Lung (tissue), 12 donors: Measurements from ENCODE around the gene JAM3. TPM values are rescaled to one million over a fixed set of nuclear protein-coding genes. Genes with fewer than 3 reads are reported as not detected.

Experiments used
- ATAC-seq: fragments of 200-7000 bp; cut with Tn5 transposase; one replicate; pipeline ENCODE4 v1.9.1; 2020; ENCODE audit warnings: moderate number of reproducible peaks; ENCODE audit not compliant: insufficient read depth, low FRiP score
- DNase-seq, 3 donors: peaks; one replicate each; pipeline ENCODE4 v3.0.0-alpha.2; 2013 to 2017
- H3K27ac ChIP-seq, 2 donors: one replicate each; pipeline ENCODE4 v1.5.1; 2013; ENCODE audit warnings: mild to moderate bottlenecking in 2 of 2, moderate library complexity in 2 of 2, control low read depth in 1 of 2, inconsistent platforms in 1 of 2, low read depth in 1 of 2, low read length in 1 of 2
- H3K27me3 ChIP-seq, 3 donors: one replicate each; pipeline ENCODE4 v1.5.1; 2013; ENCODE audit warnings: low read length in 2 of 3; ENCODE audit not compliant: control insufficient read depth in 3 of 3, insufficient read depth in 3 of 3
- H3K36me3 ChIP-seq, 4 donors: one replicate each; pipeline ENCODE4 v1.5.1; 2013; ENCODE audit warnings: low read length in 4 of 4, mild to moderate bottlenecking in 1 of 4, moderate library complexity in 1 of 4; ENCODE audit not compliant: control insufficient read depth in 4 of 4, insufficient read depth in 4 of 4
- H3K4me1 ChIP-seq, 5 donors: one replicate each; pipeline ENCODE4 v1.5.1; 2013; ENCODE audit warnings: low read length in 5 of 5, mild to moderate bottlenecking in 2 of 5, moderate library complexity in 1 of 5; ENCODE audit not compliant: control insufficient read depth in 5 of 5, insufficient read depth in 5 of 5
- H3K4me3 ChIP-seq: one replicate; pipeline ENCODE4 v1.5.1; 2013; ENCODE audit warnings: mild to moderate bottlenecking, control low read depth, moderate library complexity
- H3K9ac ChIP-seq, 2 donors: one replicate each; pipeline ENCODE4 v1.5.1; 2013; ENCODE audit warnings: low read length in 2 of 2, control low read depth in 1 of 2; ENCODE audit not compliant: insufficient read depth in 1 of 2
- H3K9me3 ChIP-seq, 4 donors: one replicate each; pipeline ENCODE4 v1.5.1; 2013; ENCODE audit warnings: low read length in 3 of 4, mild to moderate bottlenecking in 1 of 4, moderate library complexity in 1 of 4; ENCODE audit not compliant: control insufficient read depth in 4 of 4, insufficient read depth in 3 of 4
- CTCF ChIP-seq: IDR thresholded peaks from 2 replicates; pipeline ENCODE4 v1.5.1; 2012; ENCODE audit warnings: mild to moderate bottlenecking; ENCODE audit errors: control extremely low read depth, extremely low read depth
- WGBS, 2 donors: extraction: QIAGEN DNeasy Blood & Tissue Kit; methylation state at CpG; one replicate each; pipeline ENCODE4 v1.1.7; 2013; 5-methylcytosine and 5-hydroxymethylcytosine counted together
- polyA plus RNA-seq, 2 donors: library from polyadenylated mRNA; stranded (reverse); fragments of 200-250 nt; gene quantifications; one replicate each; pipeline ENCODE4 v1.2.1, GENCODE V29; 2013
- total RNA-seq, 2 donors: library from RNA; depleted of rRNA in 1 of 2; stranded (reverse); fragments of >200 nt in 1 of 2; gene quantifications; one replicate each; pipeline ENCODE4 v1.2.1, GENCODE V29; 2014 to 2021
- donor health status: control.
- donor health status: control.
- donor health status: Bipolar disorder and iron deficiency.
- donor health status: healthy.
- donor health status: DM: yes; HTN: yes; CAD: no.

JAM3 gene
- total and polyA plus RNA-seq, 4 donors, result 10.3 to 72.2 (median 23.6) TPM

- Histone ChIP-seq H3K27ac (no peak overlapping the region), H3K4me3 (no peak overlapping the region), H3K36me3 (peaks cover 9 to 37% (median 27%) of the 10 kb centered on the region in 4 donors), H3K9me3 (no peaks in the 10 kb centered on the region), H3K4me1 (no peaks in the 10 kb centered on the region), H3K9ac (no peak overlapping the region), H3K27me3 (no peaks in the 10 kb centered on the region)
- ATAC-seq (no peak), DNase-seq (no peak)
- TF ChIP-seq CTCF, result no peak
- 91 to 96% methylated on average over 4 of the region's 4 CpGs for WGBS, 2 donors
These were observed 127.9 kb downstream of the JAM3 start for GRCh38 chr11:134196756-134197155.

- Histone ChIP-seq H3K4me3 (no peak overlapping the region), H3K9ac (no peak overlapping the region), H3K27me3 (no peaks in the 10 kb centered on the region), H3K9me3 (no peaks in the 10 kb centered on the region), H3K27ac (no peak overlapping the region), H3K36me3 (peaks cover 10 to 43% (median 28%) of the 10 kb centered on the region in 4 donors), H3K4me1 (no peaks in the 10 kb centered on the region)
- WGBS, 2 donors, result 97% methylated on average over 9 of the region's 9 CpGs
- TF ChIP-seq CTCF, result no peak
- no peak for DNase-seq
- no peak for ATAC-seq
These were observed 130.7 kb downstream of the JAM3 start for GRCh38 chr11:134199531-134199930.

- peaks cover 12 to 45% (median 30%) of the 10 kb centered on the region in 4 donors for H3K36me3 ChIP-seq
- 95 to 96% methylated on average over 6 of the region's 6 CpGs for WGBS, 2 donors
- no peaks in the 10 kb centered on the region for H3K4me1 ChIP-seq
- no peak overlapping the region for H3K4me3 ChIP-seq
- ATAC-seq (no peak), DNase-seq (no peak)
- no peak overlapping the region for H3K9ac ChIP-seq
- no peaks in the 10 kb centered on the region for H3K27me3 ChIP-seq
- H3K9me3 ChIP-seq, result no peaks in the 10 kb centered on the region
- H3K27ac ChIP-seq, result no peak overlapping the region
- TF ChIP-seq CTCF, result no peak
These were observed 131.8 kb downstream of the JAM3 start for GRCh38 chr11:134200688-134201087.

Other genes starting within 250 kb of the JAM3 start
- gene SPATA19, start 223.6 kb upstream of the JAM3 start, total RNA-seq, result not detected
- not detected for gene SPATA19, start 223.6 kb upstream of the JAM3 start, polyA plus RNA-seq
- 10 to 100 TPM in 1 of 2 donors, 1 to 10 TPM in 1; 4.9 to 19.5 TPM for gene IGSF9B, start 112.1 kb upstream of the JAM3 start, total RNA-seq
- 1 to 10 TPM in 1 of 2 donors, under 1 TPM in 1; 0.72 to 3.2 TPM for gene IGSF9B, start 112.1 kb upstream of the JAM3 start, polyA plus RNA-seq
- 10 to 100 TPM; 23.5 TPM for gene NCAPD3, start 154.9 kb downstream of the JAM3 start, total RNA-seq
- 1 to 10 TPM; 4.4 to 9.5 TPM for gene NCAPD3, start 154.9 kb downstream of the JAM3 start, polyA plus RNA-seq
- 10 to 100 TPM; 34.4 to 37.6 TPM for gene VPS26B, start 155.6 kb downstream of the JAM3 start, total RNA-seq
- 10 to 100 TPM; 17.1 to 20.3 TPM for gene VPS26B, start 155.6 kb downstream of the JAM3 start, polyA plus RNA-seq
- gene THYN1, start 184.3 kb downstream of the JAM3 start, total RNA-seq, result 10 to 100 TPM; 30.1 to 40.0 TPM
- 10 to 100 TPM; 31.5 to 67.4 TPM for gene THYN1, start 184.3 kb downstream of the JAM3 start, polyA plus RNA-seq
- 10 to 100 TPM; 34.9 to 36.3 TPM for gene ACAD8, start 184.5 kb downstream of the JAM3 start, total RNA-seq
- gene ACAD8, start 184.5 kb downstream of the JAM3 start, polyA plus RNA-seq, result 10 to 100 TPM; 24.7 to 25.1 TPM
- gene GLB1L3, start 207.3 kb downstream of the JAM3 start, total RNA-seq, result under 1 TPM in 1 of 2 donors, not detected in 1; 0.18 TPM
- under 1 TPM; 0.06 to 0.29 TPM for gene GLB1L3, start 207.3 kb downstream of the JAM3 start, polyA plus RNA-seq